Muscle layer of duodenum (tissue), 2 donors: ENCODE data around the gene EDIL3.
"Not testable (repeated sequence)": the region's sequence is repeated elsewhere in the genome, so short reads cannot be mapped to it uniquely, and the experiment has no call there.

ENCODE experiments used
- H3K27ac ChIP-seq: one replicate; pipeline ENCODE4 v1.7.0; 2013; ENCODE audit warnings: mild to moderate bottlenecking, low read length
- H3K27me3 ChIP-seq: one replicate; pipeline ENCODE4 v1.7.0; 2013; ENCODE audit warnings: low read depth, mild to moderate bottlenecking, control low read depth, low read length
- H3K36me3 ChIP-seq, 2 donors: one replicate each; pipeline ENCODE4 v1.7.0; 2013; ENCODE audit warnings: low read length in 2 of 2, control low read depth in 1 of 2, mild to moderate bottlenecking in 1 of 2; ENCODE audit not compliant: insufficient read depth in 2 of 2, control insufficient read depth in 1 of 2
- H3K4me1 ChIP-seq, 2 donors: one replicate each; pipeline ENCODE4 v1.7.0; 2013; ENCODE audit warnings: low read length in 2 of 2, mild to moderate bottlenecking in 2 of 2, control low read depth in 1 of 2, moderate library complexity in 1 of 2; ENCODE audit not compliant: insufficient read depth in 2 of 2, control insufficient read depth in 1 of 2
- H3K4me3 ChIP-seq, 2 donors: one replicate each; pipeline ENCODE4 v1.7.0; 2013; ENCODE audit warnings: low read length in 2 of 2, low read depth in 1 of 2, mild to moderate bottlenecking in 1 of 2
- H3K9me3 ChIP-seq, 2 donors: one replicate each; pipeline ENCODE4 v1.7.0; 2013; ENCODE audit warnings: low read length in 2 of 2, control low read depth in 1 of 2, mild to moderate bottlenecking in 1 of 2; ENCODE audit not compliant: control insufficient read depth in 1 of 2
- donor health status: healthy.

EDIL3 gene

DNA sequence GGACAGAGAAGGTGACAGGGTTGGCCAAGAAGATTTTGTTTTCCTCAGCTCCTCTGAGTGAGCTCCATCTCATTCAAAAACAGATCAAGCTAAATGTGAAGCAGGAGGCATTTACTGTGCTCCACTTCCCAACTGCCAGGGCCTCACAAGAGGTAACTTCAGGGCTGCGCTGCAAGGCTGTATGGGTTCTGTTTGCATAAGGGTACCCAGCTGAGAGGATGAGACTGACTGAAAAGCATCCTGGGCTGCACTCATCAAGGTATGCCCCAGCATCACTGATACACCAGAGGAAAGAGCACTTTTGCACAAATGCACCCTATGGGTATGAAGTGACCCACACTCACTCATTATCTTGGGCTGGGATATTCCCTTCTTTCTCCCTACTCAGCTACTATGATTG, 347.8 kb downstream of the EDIL3 start:
- H3K27ac ChIP-seq: no peak overlapping the region
- no peak overlapping the region for H3K4me3 ChIP-seq
- H3K4me1 ChIP-seq: no peaks in the 10 kb centered on the region
- no peaks in the 10 kb centered on the region for H3K9me3 ChIP-seq
- H3K36me3 ChIP-seq: no peaks in the 10 kb centered on the region
- H3K27me3 ChIP-seq: no peaks in the 10 kb centered on the region

DNA sequence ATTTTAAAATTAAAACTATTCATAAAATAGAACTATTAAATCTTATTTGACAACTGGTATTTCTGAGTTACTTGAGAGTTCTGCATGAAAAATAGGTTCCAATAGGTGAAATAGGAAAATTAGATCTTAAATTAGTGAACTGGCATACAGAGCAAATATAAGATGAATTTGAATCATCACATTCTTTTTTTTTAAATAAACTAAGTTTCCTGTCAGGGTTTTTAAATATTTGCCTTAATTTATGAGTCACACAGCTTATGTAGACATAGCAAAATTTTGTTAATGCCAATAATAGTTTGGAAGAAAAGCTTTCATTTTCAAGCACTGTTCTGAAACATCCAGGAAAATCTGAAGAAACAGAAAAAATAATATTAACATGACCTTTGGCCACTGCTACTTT, 352.4 kb downstream of the EDIL3 start:
- H3K27me3 ChIP-seq: no peaks in the 10 kb centered on the region
- H3K4me1 ChIP-seq: no peaks in the 10 kb centered on the region
- H3K9me3 ChIP-seq: no peaks in the 10 kb centered on the region
- no peak overlapping the region for H3K27ac ChIP-seq
- no peak overlapping the region for H3K4me3 ChIP-seq
- no peaks in the 10 kb centered on the region for H3K36me3 ChIP-seq

DNA sequence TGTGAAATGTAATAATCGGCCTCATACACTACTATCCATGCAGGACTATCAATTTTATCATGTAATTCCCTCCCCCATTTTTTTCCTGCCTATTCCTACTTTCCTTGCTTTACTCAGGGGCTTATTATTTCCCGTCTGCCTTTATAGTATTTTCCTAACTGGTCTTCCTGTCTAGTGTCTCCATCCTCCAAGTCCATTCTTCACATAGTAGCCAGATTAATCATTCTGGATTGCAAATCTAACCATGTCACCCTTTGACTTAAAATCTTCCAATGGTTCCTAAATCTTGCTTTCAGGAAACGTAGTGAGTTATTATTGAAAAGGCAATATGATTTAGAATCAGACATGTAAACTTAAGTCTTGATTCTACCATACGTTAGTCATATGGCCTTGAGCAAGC, 356.6 kb downstream of the EDIL3 start:
- Histone ChIP-seq H3K4me1 (no peaks in the 10 kb centered on the region), H3K27me3 (no peaks in the 10 kb centered on the region), H3K9me3 (no peaks in the 10 kb centered on the region), H3K4me3 (no peak overlapping the region), H3K27ac (no peak overlapping the region), H3K36me3 (no peaks in the 10 kb centered on the region)

DNA sequence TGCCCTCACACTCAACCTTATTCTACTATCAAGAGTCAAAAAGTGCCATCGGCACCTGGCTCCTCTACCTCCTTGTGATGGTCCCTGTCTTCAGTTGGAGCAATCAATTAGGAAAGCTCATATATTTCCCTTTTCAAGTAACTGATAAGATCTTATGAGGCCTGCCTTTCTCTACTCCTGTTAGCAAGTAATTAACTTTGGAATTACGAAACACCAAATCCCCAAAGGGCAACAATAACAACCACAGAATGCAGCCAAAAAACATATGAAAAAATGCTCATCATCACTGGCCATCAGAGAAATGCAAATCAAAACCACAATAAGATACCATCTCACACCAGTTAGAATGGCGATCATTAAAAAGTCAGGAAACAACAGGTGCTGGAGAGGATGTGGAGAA, 366.2 kb downstream of the EDIL3 start:
- not testable (repeated sequence) for H3K4me3 ChIP-seq, H3K36me3 ChIP-seq, H3K27me3 ChIP-seq, H3K9me3 ChIP-seq, H3K27ac ChIP-seq, H3K4me1 ChIP-seq

DNA sequence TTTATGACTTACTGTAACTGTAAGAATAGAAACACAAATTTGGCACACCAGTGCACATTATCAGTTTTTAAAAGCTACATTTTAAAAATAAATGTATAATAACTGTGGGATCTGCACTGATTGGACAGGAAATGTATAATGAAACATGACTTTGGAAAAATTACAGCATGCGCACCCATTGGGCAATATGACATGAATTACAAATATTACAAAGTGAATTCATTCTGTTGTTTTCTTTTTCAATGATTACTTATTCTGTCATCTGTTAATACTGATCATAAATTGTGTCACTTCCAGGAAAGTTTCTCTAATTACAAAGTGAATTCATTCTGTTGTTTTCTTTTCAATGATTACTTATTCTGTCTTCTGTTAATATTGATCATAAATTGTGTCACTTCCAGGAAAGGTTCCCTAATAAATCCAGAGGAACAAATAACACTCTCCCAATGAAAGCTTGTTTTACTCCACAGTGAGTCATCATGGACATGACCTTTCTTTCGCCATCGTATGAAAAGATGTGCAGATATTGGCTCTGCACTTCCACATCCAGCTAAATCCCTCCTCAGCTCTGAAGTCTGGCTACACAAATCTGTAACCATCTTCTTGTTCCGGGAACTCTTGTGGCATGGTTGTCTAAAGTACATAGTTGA, 367.0 kb downstream of the EDIL3 start:
- Histone ChIP-seq H3K27ac (no peak overlapping the region), H3K4me1 (no peaks in the 10 kb centered on the region), H3K4me3 (no peak overlapping the region), H3K9me3 (no peaks in the 10 kb centered on the region), H3K36me3 (no peaks in the 10 kb centered on the region), H3K27me3 (no peaks in the 10 kb centered on the region)

DNA sequence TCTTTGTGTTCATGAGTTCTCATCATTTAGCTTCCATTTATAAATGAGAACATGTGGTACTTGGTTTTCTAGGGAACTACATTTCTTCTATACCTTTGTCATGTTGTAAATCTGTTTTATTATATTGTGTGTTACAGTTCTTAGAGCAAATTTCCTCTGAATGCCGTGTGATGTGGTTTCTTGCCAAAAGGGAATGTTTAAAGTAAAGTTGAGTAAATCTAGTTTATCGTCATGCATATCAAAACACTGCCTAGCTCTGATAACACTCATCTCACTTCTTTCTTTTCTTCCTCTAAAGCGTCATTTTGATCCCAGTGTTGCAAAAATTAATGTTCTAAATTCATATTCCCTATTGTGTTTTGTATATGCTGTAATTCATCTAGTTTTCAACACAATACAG, 368.6 kb downstream of the EDIL3 start:
- Histone ChIP-seq H3K4me1 (no peaks in the 10 kb centered on the region), H3K27me3 (no peaks in the 10 kb centered on the region), H3K9me3 (no peaks in the 10 kb centered on the region), H3K36me3 (no peaks in the 10 kb centered on the region), H3K4me3 (no peak overlapping the region), H3K27ac (no peak overlapping the region)

DNA sequence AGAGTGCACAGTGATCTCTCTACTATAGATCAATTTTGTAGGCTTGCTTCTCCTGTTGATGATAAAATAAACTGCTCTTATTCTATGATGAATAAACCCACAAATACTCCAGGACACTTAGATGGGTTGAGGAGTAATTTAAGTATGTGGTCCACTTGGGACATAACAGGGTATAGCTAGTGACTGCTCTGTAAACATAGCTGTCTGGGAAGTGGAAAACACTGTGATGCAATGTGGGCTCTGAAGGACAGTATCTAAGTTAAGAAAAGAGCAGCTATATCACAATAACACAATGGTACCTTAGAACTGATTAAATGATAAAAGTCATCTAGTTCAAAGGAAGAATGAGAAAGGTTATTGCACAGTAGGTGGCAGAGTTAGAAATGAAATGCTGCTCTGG, 369.7 kb downstream of the EDIL3 start:
- Histone ChIP-seq H3K27ac (no peak overlapping the region), H3K27me3 (no peaks in the 10 kb centered on the region), H3K4me3 (no peak overlapping the region), H3K9me3 (no peaks in the 10 kb centered on the region), H3K4me1 (no peaks in the 10 kb centered on the region), H3K36me3 (no peaks in the 10 kb centered on the region)

DNA sequence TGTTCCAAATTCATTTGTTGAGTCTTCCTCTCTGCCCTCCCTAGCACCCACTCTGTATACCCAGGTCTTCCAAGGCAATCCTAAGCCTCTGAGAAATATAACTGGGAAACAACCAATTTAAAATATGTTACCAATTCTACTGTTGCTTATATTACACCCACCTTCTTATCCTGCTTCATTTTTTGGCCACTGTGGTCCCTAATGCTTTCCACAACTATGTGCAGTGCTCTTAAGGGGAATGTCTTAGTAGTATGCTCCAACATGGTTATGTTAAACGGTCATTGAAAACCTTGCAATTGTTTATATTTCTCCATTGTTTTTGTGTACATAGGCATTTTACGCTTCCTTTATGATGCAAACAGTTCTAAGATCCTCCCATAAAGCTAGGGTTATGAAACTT, 390.9 kb downstream of the EDIL3 start:
- Histone ChIP-seq H3K4me1 (no peaks in the 10 kb centered on the region), H3K27me3 (no peaks in the 10 kb centered on the region), H3K4me3 (no peak overlapping the region), H3K9me3 (no peaks in the 10 kb centered on the region), H3K36me3 (no peaks in the 10 kb centered on the region), H3K27ac (no peak overlapping the region)

DNA sequence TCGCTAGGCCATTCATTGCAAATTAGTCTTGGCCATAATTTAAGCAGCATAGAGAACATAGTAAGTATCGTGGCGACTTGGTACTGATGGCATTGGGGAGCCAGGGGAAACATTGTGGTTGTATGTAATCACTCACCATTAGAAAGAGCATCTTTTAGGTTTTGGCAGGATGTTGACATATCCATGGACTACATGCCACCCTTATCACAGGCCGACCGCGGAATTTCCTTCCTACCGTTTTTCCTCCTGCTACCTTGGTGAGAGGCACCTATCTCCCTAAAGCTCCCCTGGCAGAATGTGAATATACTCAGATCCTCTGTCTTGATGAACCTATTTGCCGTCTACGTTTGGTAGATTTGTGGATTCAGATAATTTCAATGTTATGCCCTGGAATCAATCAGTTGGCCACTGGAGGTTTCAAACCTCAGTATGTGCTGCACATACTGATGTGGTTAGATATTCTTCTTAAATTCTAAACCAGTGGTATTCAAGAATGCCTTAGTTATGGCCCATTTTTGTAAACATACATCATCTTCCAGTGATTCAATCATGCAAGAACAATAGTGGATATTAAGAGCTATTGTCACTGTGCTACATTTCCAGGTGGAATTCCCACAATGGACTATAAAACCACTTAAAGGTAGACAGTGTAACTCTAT, 393.0 kb downstream of the EDIL3 start:
- Histone ChIP-seq H3K27me3 (no peaks in the 10 kb centered on the region), H3K4me3 (no peak overlapping the region), H3K36me3 (no peaks in the 10 kb centered on the region), H3K27ac (no peak overlapping the region), H3K4me1 (no peaks in the 10 kb centered on the region), H3K9me3 (no peaks in the 10 kb centered on the region)

DNA sequence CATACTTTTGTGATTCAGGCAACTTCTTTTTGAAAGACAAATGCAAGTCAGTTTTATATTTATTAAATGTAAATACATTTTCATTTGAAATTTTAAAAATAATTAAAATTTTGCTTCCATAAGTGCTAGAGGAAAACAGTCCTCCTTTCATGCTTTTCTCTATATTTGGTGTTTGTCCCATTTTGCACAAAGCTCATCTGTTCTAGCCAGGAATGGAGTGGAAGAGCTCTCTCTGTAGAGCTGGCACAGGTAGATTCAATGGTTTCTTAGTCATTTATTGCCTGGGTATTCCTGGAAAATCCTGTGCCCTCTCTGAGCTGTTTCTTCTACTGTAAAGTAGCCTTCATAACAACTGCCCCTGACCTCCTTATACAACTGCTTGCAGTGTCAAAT, 396.4 kb downstream of the EDIL3 start:
- Histone ChIP-seq H3K27ac (no peak overlapping the region), H3K4me1 (no peaks in the 10 kb centered on the region), H3K4me3 (no peak overlapping the region), H3K27me3 (no peaks in the 10 kb centered on the region), H3K9me3 (no peaks in the 10 kb centered on the region), H3K36me3 (no peaks in the 10 kb centered on the region)

DNA sequence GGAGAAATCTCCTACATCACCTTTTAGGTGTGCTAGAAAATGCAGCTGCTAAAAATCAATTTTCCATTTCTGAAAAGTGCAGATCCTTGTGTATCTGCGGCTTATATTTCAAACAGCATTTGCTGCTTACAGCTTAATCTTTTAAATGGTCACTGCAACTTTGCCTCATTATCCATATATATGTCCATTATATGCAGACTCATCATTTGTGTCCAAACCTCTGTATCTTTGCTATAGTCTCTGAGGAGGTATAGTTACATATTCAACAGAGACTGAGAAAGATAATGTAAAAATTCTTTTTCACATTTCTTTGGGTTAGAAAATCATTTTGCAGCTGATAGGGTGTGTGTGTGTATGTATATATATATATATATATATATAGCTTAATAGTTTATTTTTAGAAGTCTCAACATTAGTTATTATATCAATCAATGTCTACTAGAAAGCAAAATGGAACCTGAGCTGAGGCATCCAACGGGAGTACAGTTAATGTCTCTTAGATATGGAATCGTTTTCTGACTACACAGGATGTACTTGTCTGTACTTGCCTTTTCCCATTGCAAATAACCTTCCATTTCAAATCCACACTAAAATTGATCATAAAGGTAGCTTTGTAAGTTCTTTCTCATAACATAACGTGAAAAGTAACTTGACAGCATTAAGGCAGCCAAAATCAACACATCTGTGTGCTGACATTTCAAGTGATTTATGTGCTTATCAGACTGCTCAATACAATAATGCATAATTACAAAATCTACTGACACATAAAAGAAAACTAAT, 397.0 kb downstream of the EDIL3 start:
- Histone ChIP-seq H3K9me3 (no peaks in the 10 kb centered on the region), H3K4me1 (no peaks in the 10 kb centered on the region)

More for the DNA sequence above, 397.0 kb downstream of the EDIL3 start:
- Histone ChIP-seq H3K27ac (no peak overlapping the region), H3K27me3 (no peaks in the 10 kb centered on the region), H3K4me3 (no peak overlapping the region), H3K36me3 (no peaks in the 10 kb centered on the region)
